A673 (cell line): ENCODE results near the gene ERMAP.

Source experiments
- EZH2 ChIP-seq: fragments of 200-600 bp; sonication (generic); IDR thresholded peaks from 2 replicates; pipeline ENCODE4 v1.6.1; 2017; ENCODE audit warnings: borderline replicate concordance, low read depth, mild to moderate bottlenecking, mixed read lengths, antibody characterized with exemption, low read length; ENCODE audit not compliant: poor library complexity, severe bottlenecking
- TF ChIP-seq, protein P1 (sequence below): fragments of 300-800, 200-600 bp; sonication (generic); conservative IDR thresholded peaks from 2 replicates; pipeline ENCODE4 v1.5.1; 2017; ENCODE audit warnings: low read depth, mild to moderate bottlenecking, antibody characterized with exemption, low read length, moderate library complexity, mixed read lengths

DNA sequence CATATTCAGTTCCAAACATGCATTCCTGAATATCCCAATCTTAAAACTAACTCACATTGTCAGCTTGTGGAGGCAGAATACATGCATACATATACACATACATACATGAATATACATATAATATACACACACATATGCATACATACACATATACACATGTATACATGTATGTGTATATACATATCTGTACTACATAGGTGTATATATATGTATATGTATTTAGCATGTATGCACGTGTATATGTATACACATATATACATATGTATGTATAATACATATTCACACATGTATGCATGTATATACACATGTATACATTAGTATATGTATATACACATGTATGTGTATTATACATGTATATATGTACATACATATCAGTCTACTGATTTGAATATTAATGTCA lies 28.3 kb downstream of the ERMAP start:
- no peak for TF ChIP-seq EZH2
- TF ChIP-seq, protein P1, sequence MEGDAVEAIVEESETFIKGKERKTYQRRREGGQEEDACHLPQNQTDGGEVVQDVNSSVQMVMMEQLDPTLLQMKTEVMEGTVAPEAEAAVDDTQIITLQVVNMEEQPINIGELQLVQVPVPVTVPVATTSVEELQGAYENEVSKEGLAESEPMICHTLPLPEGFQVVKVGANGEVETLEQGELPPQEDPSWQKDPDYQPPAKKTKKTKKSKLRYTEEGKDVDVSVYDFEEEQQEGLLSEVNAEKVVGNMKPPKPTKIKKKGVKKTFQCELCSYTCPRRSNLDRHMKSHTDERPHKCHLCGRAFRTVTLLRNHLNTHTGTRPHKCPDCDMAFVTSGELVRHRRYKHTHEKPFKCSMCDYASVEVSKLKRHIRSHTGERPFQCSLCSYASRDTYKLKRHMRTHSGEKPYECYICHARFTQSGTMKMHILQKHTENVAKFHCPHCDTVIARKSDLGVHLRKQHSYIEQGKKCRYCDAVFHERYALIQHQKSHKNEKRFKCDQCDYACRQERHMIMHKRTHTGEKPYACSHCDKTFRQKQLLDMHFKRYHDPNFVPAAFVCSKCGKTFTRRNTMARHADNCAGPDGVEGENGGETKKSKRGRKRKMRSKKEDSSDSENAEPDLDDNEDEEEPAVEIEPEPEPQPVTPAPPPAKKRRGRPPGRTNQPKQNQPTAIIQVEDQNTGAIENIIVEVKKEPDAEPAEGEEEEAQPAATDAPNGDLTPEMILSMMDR = no peak
